GM12878 (cell line): ENCODE data around the gene STK16. TPM values are rescaled to one million over a fixed set of nuclear protein-coding genes. Genes with fewer than 3 reads are reported as not detected.

Experiments
- ATAC-seq: fragments of 200-7000 bp; cut with Tn5 transposase; 3 replicates; pipeline ENCODE4 v1.9.1; 2020; ENCODE audit warnings: mild to moderate bottlenecking, moderate library complexity
- BruUV-seq: library from RNA; stranded (reverse); fragments of 400-500 nt; replicated peaks from 2 replicates; lab custom pipeline; 2021; lab: Mats Ljungman, UMichigan
- CTCF ChIA-PET: fragments of 300-600 bp; sonication (Branson Sonifier 250); formaldehyde crosslinking; extraction: SDS; loops from one replicate; lab custom pipeline; 2021; ENCODE audit warnings: inconsistent platforms; lab: Yijun Ruan, JAX
- POLR2A ChIA-PET: fragments of 350-600 bp; formaldehyde crosslinking; extraction: SDS; loops from one replicate; lab custom pipeline; 2021; ENCODE audit warnings: inconsistent platforms; lab: Charles Lee
- RAD21 ChIA-PET: fragments of 300-600 bp; sonication (Branson Sonifier 250); formaldehyde crosslinking; loops from one replicate; lab custom pipeline; 2023; ENCODE audit warnings: antibody characterized with exemption; ENCODE audit not compliant: unreplicated experiment; lab: Charles Lee
- SMC1A ChIA-PET: fragments of 300-600 bp; sonication (Branson Sonifier 250); formaldehyde crosslinking; loops from one replicate; lab custom pipeline; 2023; ENCODE audit not compliant: unreplicated experiment, uncharacterized antibody; lab: Charles Lee
- DNase-seq: peaks from one replicate; pipeline ENCODE4 v3.0.0-alpha.2; 2011; ENCODE audit warnings: low read depth, low spot score
- FAIRE-seq: peaks from 3 replicates; lab custom pipeline; 2011; peaks lifted over from hg19 to GRCh38; lab: Jason Lieb, UNC
- H2AFZ ChIP-seq: 2 replicates; pipeline ENCODE4 v1.6.0; 2011; ENCODE audit warnings: low read depth, low read length, control low read depth; ENCODE audit not compliant: control insufficient read depth
- H3K27ac ChIP-seq: 2 replicates; pipeline ENCODE4 v1.5.1; 2011; ENCODE audit warnings: control low read depth; ENCODE audit not compliant: control insufficient read depth, insufficient read depth
- H3K27me3 ChIP-seq, 2 experiments: replicated peaks in 1 of 2; 2 replicates each; pipeline versions ENCODE4 v1.6.0 to v1.6.1; 2011; ENCODE audit warnings: low read length in 1 of 2; ENCODE audit not compliant: control insufficient read depth in 2 of 2, insufficient read depth in 2 of 2
- H3K36me3 ChIP-seq, 2 experiments: 2 replicates each; pipeline ENCODE4 v1.5.1; 2011; ENCODE audit warnings: low read length in 1 of 2; ENCODE audit not compliant: control insufficient read depth in 2 of 2, insufficient read depth in 2 of 2
- H3K4me1 ChIP-seq: 2 replicates; pipeline ENCODE4 v1.6.1; 2011; ENCODE audit warnings: mild to moderate bottlenecking, low read length, moderate library complexity, mixed read lengths; ENCODE audit not compliant: control insufficient read depth, insufficient read depth
- H3K4me2 ChIP-seq: 2 replicates; pipeline ENCODE4 v1.6.0; 2011; ENCODE audit warnings: control low read depth; ENCODE audit not compliant: control insufficient read depth, insufficient read depth
- H3K4me3 ChIP-seq: fragments of 200-600 bp; sonication (generic); 2 replicates; pipeline ENCODE4 v1.5.1; 2016
- H3K79me2 ChIP-seq: 2 replicates; pipeline ENCODE4 v1.6.0; 2011; ENCODE audit warnings: low read length; ENCODE audit not compliant: control insufficient read depth, insufficient read depth
- H3K9ac ChIP-seq: 2 replicates; pipeline ENCODE4 v1.8.0; 2011; ENCODE audit warnings: low read length, control low read depth, mixed read lengths; ENCODE audit not compliant: control insufficient read depth, insufficient read depth
- H3K9me3 ChIP-seq: replicated peaks from 3 replicates; pipeline ENCODE4 v1.5.1; 2011; ENCODE audit warnings: mild to moderate bottlenecking, low read length; ENCODE audit not compliant: control insufficient read depth, insufficient read depth
- H4K20me1 ChIP-seq: 2 replicates; pipeline ENCODE4 v1.6.0; 2011; ENCODE audit not compliant: control insufficient read depth, insufficient read depth
- MTA3 ChIP-seq: IDR thresholded peaks from 2 replicates; pipeline ENCODE4 v1.6.1; 2012; ENCODE audit warnings: low read length, inconsistent platforms, borderline replicate concordance
- RUNX3 ChIP-seq: IDR thresholded peaks from 2 replicates; pipeline ENCODE4 v1.6.1; 2012; ENCODE audit warnings: low read length, inconsistent platforms
- SREBF1 ChIP-seq: IDR thresholded peaks from 2 replicates; pipeline ENCODE4 v1.6.1; 2012; ENCODE audit warnings: mild to moderate bottlenecking, low read length
- STAT3 ChIP-seq: IDR thresholded peaks from 2 replicates; pipeline ENCODE4 v1.6.1; 2011; ENCODE audit warnings: low read depth, low read length, improper control_type of control experiment
- ZNF384 ChIP-seq: IDR thresholded peaks from 2 replicates; pipeline ENCODE4 v1.6.1; 2012; ENCODE audit warnings: low read depth, mild to moderate bottlenecking, low read length, improper control_type of control experiment, borderline replicate concordance
- WGBS: methylation state at CpG from one replicate; pipeline ENCODE4 v1.1.6; 2016; ENCODE audit warnings: low lambda C conversion rate; ENCODE audit not compliant: insufficient replicate concordance, insufficient coverage; ENCODE audit errors: missing lambda C conversion rate; 5-methylcytosine and 5-hydroxymethylcytosine counted together
- in situ Hi-C: fragments of 300-500 bp; cut with MboI; formaldehyde crosslinking; loops from 9 replicates; pipeline ENCODE4 v1.14.3; 2018; ENCODE audit warnings: mixed read lengths
- intact Hi-C: fragments of 100-400 bp; cut with micrococcal nuclease; formaldehyde crosslinking; loops from one replicate; pipeline ENCODE4 v1.14.2; 2022; ENCODE audit not compliant: unreplicated experiment
- polyA plus RNA-seq, 11 experiments: library from polyadenylated mRNA; depleted of rRNA in 4 of 11; unstranded in 6 of 11; stranded (reverse) in 5 of 11; fragments of >200 nt; fragmentation: Nextera tagmentation in 4 of 11; fragmentation: Illumina TruSeq in 1 of 11; extraction: Ambion mirVana in 4 of 11; extraction: Trizol in 1 of 11; gene quantifications; 1 replicate in 1 of 11; 2 replicates in 10 of 11; pipeline versions ENCODE4 v1.2.1 to v1.2.3, GENCODE V29; 2011 to 2016; ENCODE audit warnings: inconsistent platforms in 2 of 11, missing spikeins in 2 of 11, low read depth in 1 of 11
- total RNA-seq, 4 experiments: library from RNA; depleted of rRNA in 3 of 4; stranded (reverse); fragments of >200 nt in 3 of 4; fragmentation: Illumina TruSeq in 1 of 4; extraction: Trizol in 1 of 4; gene quantifications; 2 replicates each; pipeline versions ENCODE4 v1.2.1 to v1.2.3, GENCODE V29; 2013 to 2021
- TF ChIP-seq, protein P1 (sequence below): IDR thresholded peaks from 2 replicates; pipeline ENCODE4 v1.6.1; 2012; ENCODE audit warnings: low read depth, low read length, improper control_type of control experiment

STK16 gene
- total and polyA plus RNA-seq, 10 of the 15 experiments (the other 5 are each of a cell fraction or from before 2014, with no cell fraction given): 4.3 to 50.1 (median 17.9) TPM

DNA sequence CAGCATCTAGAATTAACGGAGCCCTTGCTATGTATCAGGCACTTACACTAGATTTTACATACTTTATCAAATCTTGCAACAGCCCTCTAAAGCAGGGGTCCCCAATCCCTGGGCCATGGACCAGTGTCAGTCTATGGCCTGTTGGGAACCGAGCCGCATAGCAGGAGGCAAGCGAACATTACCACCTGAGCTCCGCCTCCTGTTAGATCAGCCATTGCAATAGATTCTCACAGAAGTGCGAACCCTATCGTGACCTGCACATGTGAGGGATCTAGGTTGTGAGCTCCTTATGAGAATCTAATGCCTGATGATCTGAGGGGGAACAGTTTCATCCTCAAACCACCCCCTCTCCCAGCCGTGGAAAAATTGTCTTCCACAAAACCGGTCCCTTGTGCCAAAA is 47.3 kb downstream of the STK16 start:
- Histone ChIP-seq H3K36me3 (no peaks in the 10 kb centered on the region), H3K27me3 (peaks cover 0 to 3% of the 10 kb centered on the region in 2 experiments; a peak in 2 of 4 replicates), H3K9me3 (no peaks in the 10 kb centered on the region), H3K4me2 (no peak overlapping the region), H3K9ac (no peak overlapping the region), H3K4me3 (no peak overlapping the region), H2AFZ (no peak overlapping the region), H4K20me1 (no peaks in the 10 kb centered on the region), H3K79me2 (no peaks in the 10 kb centered on the region), H3K4me1 (peaks cover 8% of the 10 kb centered on the region), H3K27ac (no peak overlapping the region)
- POLR2A ChIA-PET: interaction anchor here (0.8 to 3.7 kb wide), 3 partner anchors 12 to 133 kb away, joined by 4 to 15 read pairs (median 6); partner anchors contain the start of genes NHEJ1 and TUBA4B
- intact Hi-C loops: no loop called here
- SMC1A ChIA-PET: interaction anchor here (1.3 to 6.0 kb wide), 3 partner anchors 13 to 138 kb away, joined by 3 to 96 read pairs (median 49); partner anchors contain the start of genes DNAJB2 and NHEJ1
- TF ChIP-seq STAT3 (no peak), RUNX3 (no peak), MTA3 (no peak), SREBF1 (no peak), ZNF384 (no peak)
- TF ChIP-seq, protein P1, sequence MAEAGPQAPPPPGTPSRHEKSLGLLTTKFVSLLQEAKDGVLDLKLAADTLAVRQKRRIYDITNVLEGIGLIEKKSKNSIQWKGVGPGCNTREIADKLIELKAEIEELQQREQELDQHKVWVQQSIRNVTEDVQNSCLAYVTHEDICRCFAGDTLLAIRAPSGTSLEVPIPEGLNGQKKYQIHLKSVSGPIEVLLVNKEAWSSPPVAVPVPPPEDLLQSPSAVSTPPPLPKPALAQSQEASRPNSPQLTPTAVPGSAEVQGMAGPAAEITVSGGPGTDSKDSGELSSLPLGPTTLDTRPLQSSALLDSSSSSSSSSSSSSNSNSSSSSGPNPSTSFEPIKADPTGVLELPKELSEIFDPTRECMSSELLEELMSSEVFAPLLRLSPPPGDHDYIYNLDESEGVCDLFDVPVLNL: no peak
- no peak for FAIRE-seq
- BruUV-seq: no TSS peak
- CTCF ChIA-PET: interaction anchor here (0.9 to 6.7 kb wide), 4 partner anchors 14 to 133 kb away, joined by 3 to 257 read pairs (median 4); partner anchors contain the start of gene DNAJB2
- WGBS: 80% methylated on average over 9 of the region's 9 CpGs
- RAD21 ChIA-PET: interaction anchor here (1.6 to 6.5 kb wide), 3 partner anchors 14 to 43 kb away, joined by 5 to 78 read pairs (median 18); partner anchors contain the start of genes DNAJB2 and TUBA4A
- no peak for DNase-seq
- no peak for ATAC-seq
- in situ Hi-C loops: no loop called here
